SJSA1 (cell line): ENCODE measurements around the gene RARRES1. TPM values are rescaled to one million over a fixed set of nuclear protein-coding genes. Genes with fewer than 3 reads are reported as not detected.
"Not testable (repeated sequence)": the region's sequence is repeated elsewhere in the genome, so short reads cannot be mapped to it uniquely, and the experiment has no call there.

Experiments used
- DNase-seq, 2 experiments: peaks; one replicate each; pipeline ENCODE4 v3.0.0-alpha.2; 2015 to 2020; ENCODE audit warnings: low spot score in 2 of 2, low read depth in 1 of 2
- H3K27ac ChIP-seq: fragments of 250-450 bp; sonication (Bioruptor Pico); 2 replicates; pipeline ENCODE4 v1.5.1; 2020; ENCODE audit warnings: mild to moderate bottlenecking, moderate library complexity
- H3K27me3 ChIP-seq: fragments of 250-450 bp; sonication (Bioruptor Pico); replicated peaks from 2 replicates; pipeline ENCODE4 v1.5.1; 2020; ENCODE audit warnings: mild to moderate bottlenecking, moderate library complexity
- H3K36me3 ChIP-seq: fragments of 250-450 bp; sonication (Bioruptor Pico); 2 replicates; pipeline ENCODE4 v1.5.1; 2020; ENCODE audit warnings: mild to moderate bottlenecking
- H3K4me1 ChIP-seq: fragments of 250-450 bp; sonication (Bioruptor Pico); replicated peaks from 2 replicates; pipeline ENCODE4 v1.6.1; 2021; ENCODE audit warnings: mild to moderate bottlenecking
- H3K4me3 ChIP-seq: fragments of 250-450 bp; sonication (Bioruptor Pico); 2 replicates; pipeline ENCODE4 v1.5.1; 2020; ENCODE audit warnings: mild to moderate bottlenecking
- H3K9me3 ChIP-seq: fragments of 250-450 bp; sonication (Bioruptor Pico); replicated peaks from 2 replicates; pipeline ENCODE4 v1.5.1; 2020; ENCODE audit warnings: mild to moderate bottlenecking
- total RNA-seq: library from RNA; depleted of rRNA; stranded (reverse); fragments of >200 nt; shearing (Covaris generic); gene quantifications from 2 replicates; pipeline ENCODE4 v1.2.3, GENCODE V29; 2014

The RARRES1 gene
- total RNA-seq, 1 experiment from 2014 or later, result 4.9 TPM

DNA sequence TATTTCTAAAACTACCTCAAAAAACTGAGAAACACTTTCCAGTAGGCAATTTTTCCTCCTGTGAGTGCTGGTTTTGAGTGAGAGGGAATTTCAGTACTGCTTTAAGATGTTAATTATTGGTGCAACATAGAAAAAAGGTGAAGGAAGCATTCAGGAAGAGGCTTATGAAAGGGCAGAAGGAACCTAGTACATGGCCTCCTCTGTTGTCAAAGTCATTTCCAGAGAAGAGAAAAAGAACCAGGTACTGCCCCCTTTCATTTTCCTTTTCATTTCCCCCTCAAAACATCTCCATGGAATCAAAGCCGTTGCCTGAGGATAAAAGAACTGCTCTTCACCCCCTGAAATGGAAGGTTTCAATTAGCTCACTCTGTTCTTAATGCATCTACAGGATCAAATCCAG, 19.8 kb downstream of the RARRES1 start:
- Histone ChIP-seq H3K4me1 (peaks cover 62% of the 10 kb centered on the region), H3K27ac (peak overlapping the region; percentile 44), H3K27me3 (no peaks in the 10 kb centered on the region), H3K4me3 (no peak overlapping the region), H3K36me3 (peaks cover 34% of the 10 kb centered on the region), H3K9me3 (no peaks in the 10 kb centered on the region)
- no peak for DNase-seq

DNA sequence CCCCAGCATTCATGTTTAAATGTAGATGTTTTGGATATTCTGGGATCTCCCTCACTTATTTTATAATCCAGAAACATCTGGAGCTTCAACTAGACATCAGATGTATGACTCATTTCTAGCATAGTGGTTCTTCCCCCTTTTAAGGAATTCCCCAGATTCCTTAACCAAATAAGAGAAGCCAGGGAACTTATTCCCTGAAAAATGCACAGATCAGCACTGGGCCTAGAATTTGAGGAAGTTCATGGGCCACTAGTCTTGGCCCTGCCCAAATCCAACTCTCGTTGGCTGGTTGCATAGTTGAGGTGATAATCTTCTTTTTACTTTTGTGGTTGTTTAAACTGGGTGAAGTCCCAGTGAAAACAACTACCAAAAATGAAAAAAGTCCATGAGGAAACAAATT, 20.4 kb downstream of the RARRES1 start:
- peaks cover 57% of the 10 kb centered on the region for H3K4me1 ChIP-seq
- no peaks in the 10 kb centered on the region for H3K27me3 ChIP-seq
- peak in 1 of 2 experiments; percentile 70 for DNase-seq
- H3K36me3 ChIP-seq, result peaks cover 36% of the 10 kb centered on the region
- H3K4me3 ChIP-seq, result no peak overlapping the region
- H3K27ac ChIP-seq, result peak overlapping the region; percentile 44
- no peaks in the 10 kb centered on the region for H3K9me3 ChIP-seq

DNA sequence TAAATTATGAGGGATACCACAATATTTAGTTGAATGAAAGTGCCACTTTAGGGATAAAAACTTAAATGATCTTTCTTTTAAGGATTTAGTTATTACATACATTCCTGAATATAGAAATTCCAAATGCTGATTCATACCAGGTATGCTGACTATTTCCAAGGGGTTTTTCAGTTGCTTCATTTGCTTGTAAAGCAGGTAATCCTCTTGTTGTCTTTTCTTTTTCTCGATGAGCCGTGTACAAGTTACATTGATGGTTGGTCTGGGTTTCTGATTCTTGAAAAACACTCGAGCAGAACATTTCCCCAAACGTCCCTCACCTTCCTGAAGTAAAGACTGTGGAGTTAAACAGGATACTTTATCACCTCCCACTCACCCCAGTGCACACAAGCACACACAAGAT, 21.7 kb downstream of the RARRES1 start:
- no peaks in the 10 kb centered on the region for H3K27me3 ChIP-seq
- no peak overlapping the region for H3K4me3 ChIP-seq
- peaks cover 43% of the 10 kb centered on the region for H3K36me3 ChIP-seq
- peak overlapping the region; percentile 22; the same call in 1 of the 2 replicates for H3K27ac ChIP-seq
- H3K4me1 ChIP-seq, result peaks cover 50% of the 10 kb centered on the region
- no peak for DNase-seq
- H3K9me3 ChIP-seq, result no peaks in the 10 kb centered on the region

DNA sequence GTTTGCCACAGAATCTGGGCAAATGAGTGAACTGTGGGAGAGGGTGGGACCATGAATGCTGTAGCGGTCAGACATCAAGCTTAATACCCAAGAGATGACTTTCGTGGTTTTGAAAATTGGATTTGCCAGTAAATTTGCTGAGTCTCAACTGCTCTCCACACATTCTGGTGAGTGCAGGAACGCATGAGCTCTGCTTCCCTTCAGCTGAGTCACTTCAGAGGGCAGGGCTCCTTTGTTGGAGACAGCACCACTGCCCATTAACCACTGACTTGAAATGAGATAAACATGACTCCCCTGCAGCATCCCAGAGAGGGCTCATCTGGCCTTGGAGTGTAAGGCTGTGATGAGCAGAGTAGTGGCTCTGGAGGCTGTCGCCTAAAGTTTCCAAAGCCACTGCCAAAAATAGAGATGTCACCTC, 22.6 kb downstream of the RARRES1 start:
- H3K4me1 ChIP-seq, result peaks cover 50% of the 10 kb centered on the region
- no peaks in the 10 kb centered on the region for H3K9me3 ChIP-seq
- H3K27ac ChIP-seq, result peak overlapping the region; percentile 70
- H3K4me3 ChIP-seq, result no peak overlapping the region
- no peaks in the 10 kb centered on the region for H3K27me3 ChIP-seq
- peak; percentile 81 to 89 for DNase-seq
- H3K36me3 ChIP-seq, result peaks cover 46% of the 10 kb centered on the region

DNA sequence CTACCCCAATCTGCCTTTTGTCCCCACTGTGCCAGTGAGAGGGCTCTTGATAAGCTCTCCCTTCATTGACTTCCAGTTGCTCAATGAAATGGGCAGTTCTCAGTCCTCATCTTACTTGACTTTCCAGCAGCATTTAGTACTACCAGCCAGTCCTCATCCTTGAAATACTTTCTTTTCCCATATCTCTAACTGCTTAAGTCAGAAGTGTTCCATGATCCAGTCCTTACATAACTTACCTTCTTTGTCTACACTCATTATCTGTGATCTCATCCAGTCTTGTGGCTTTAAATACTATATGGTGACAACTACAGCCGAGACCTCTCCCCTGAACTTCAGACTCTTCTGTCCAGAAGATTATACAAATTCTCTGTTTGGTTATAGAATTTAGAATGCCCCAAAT, 28.7 kb downstream of the RARRES1 start:
- H3K27me3 ChIP-seq, result no peaks in the 10 kb centered on the region
- H3K27ac ChIP-seq, result peak overlapping the region; percentile 78
- no peaks in the 10 kb centered on the region for H3K9me3 ChIP-seq
- no peak overlapping the region for H3K4me3 ChIP-seq
- H3K4me1 ChIP-seq, result peaks cover 30% of the 10 kb centered on the region
- H3K36me3 ChIP-seq, result peaks cover 21% of the 10 kb centered on the region
- no peak for DNase-seq

DNA sequence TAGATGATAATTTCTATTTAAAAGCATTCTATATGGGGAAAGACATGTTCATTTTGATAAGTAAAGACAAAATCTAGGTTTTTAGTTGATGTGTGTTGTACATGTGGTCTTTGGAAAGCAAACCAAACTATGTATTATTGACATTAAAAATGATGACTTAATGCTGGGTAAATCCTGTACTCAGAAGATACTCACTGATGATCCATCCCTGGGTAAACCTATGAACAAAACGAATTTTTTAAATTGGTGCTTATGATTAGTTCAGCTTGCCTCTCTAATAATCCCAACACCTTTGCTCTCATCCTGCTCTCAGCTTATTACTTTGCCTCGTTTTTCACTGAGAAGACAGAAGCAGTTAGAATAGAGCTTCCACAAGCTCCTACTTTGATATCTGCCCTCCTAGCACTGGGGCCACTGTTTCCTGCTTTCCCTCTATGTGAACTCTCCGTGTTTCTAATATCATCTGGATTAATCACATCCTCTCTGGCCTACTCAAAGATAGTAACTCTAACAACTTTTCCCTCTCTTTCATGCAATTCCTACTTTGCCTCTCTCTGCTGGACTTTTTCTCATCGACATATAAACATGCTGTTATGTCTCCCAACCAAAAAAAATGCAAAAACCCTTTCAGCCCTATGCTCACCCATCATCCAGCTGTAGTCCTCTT, 29.3 kb downstream of the RARRES1 start:
- Histone ChIP-seq H3K27me3 (no peaks in the 10 kb centered on the region), H3K4me1 (peaks cover 30% of the 10 kb centered on the region), H3K36me3 (peaks cover 16% of the 10 kb centered on the region), H3K4me3 (no peak overlapping the region), H3K27ac (peak overlapping the region; percentile 78), H3K9me3 (no peaks in the 10 kb centered on the region)
- DNase-seq, result peak in 1 of 2 experiments; percentile 34

DNA sequence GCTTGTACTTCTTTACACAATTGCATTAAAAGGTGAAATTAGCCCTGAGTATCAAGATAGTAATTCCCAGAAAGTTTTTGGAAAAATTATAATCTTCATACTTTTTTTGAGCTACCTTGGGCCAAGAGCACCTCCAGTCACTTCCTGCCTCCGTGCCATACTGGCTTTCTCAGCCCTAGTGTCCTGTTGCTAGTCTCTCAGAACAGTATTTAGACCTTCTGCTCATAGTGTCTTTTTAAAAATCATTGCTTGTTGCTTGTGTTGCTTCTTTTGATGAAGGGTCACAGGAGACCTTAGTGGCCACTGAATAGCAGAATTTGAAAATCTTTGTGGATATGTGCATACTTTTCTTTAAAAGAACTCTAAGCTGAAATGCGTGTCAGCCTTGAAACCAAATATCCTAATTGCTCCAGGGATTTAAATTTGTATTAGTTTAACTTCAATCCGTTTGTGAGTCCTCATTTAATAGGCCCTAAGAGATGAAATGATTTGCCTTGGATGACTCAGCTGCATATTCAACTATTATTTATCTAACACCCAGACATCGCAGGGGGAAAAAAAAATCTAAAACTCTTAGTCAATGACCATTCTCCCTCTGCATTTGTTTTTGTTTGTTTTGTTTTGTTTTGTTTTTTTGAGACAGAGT, 30.7 kb downstream of the RARRES1 start:
- H3K36me3 ChIP-seq, result peaks cover 10% of the 10 kb centered on the region
- DNase-seq, result no peak
- no peaks in the 10 kb centered on the region for H3K9me3 ChIP-seq
- H3K27ac ChIP-seq, result 0 out of 2 replicates have a peak overlapping the region, but pooled peaks have one; percentile 7
- no peak overlapping the region for H3K4me3 ChIP-seq
- H3K27me3 ChIP-seq, result no peaks in the 10 kb centered on the region
- H3K4me1 ChIP-seq, result peaks cover 30% of the 10 kb centered on the region

DNA sequence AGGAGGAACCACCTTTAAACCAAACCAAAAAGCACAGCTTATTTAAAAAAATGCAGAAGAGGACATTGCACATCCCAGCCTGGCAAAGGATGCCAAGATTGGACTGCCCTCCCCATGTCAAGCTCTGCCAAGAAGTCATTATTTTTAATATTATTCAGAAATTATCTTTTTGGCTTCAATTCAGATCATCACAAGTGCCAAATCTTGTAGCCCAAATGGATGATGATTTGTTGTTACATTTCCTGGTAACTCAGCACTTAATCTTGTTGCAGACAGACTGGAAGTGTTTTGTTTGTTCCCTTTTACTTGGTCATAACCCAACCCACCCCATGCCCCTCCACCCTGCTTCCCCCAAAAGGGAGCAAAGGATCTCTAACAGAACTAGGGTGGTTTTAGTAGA, 31.7 kb downstream of the RARRES1 start:
- no peaks in the 10 kb centered on the region for H3K27me3 ChIP-seq
- no peaks in the 10 kb centered on the region for H3K9me3 ChIP-seq
- H3K4me3 ChIP-seq, result no peak overlapping the region
- H3K36me3 ChIP-seq, result peaks cover 3% of the 10 kb centered on the region
- no peak for DNase-seq
- H3K4me1 ChIP-seq, result peaks cover 30% of the 10 kb centered on the region
- H3K27ac ChIP-seq, result no peak overlapping the region

DNA sequence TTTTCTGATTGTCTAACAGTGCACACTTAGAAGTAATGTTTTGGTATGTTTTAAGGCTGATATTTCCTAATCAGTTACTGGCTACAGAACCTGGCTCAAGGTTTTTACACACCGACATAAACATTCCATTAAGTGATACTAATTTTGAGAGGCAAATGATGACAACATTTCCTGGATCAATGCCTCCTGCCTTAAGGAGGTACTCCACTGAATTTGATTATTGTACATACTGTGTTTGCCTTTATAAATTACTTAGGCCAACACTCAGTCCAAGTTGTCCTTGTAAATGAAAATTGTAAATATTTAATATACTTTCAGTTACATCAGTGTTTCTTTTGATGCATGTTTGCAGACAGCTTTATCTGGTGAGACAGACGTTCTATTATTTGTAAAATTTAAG, 35.6 kb downstream of the RARRES1 start:
- Histone ChIP-seq H3K9me3 (no peaks in the 10 kb centered on the region), H3K27ac (no peak overlapping the region), H3K4me3 (no peak overlapping the region), H3K36me3 (peaks cover 20% of the 10 kb centered on the region), H3K4me1 (peaks cover 6% of the 10 kb centered on the region), H3K27me3 (no peaks in the 10 kb centered on the region)
- no peak for DNase-seq

DNA sequence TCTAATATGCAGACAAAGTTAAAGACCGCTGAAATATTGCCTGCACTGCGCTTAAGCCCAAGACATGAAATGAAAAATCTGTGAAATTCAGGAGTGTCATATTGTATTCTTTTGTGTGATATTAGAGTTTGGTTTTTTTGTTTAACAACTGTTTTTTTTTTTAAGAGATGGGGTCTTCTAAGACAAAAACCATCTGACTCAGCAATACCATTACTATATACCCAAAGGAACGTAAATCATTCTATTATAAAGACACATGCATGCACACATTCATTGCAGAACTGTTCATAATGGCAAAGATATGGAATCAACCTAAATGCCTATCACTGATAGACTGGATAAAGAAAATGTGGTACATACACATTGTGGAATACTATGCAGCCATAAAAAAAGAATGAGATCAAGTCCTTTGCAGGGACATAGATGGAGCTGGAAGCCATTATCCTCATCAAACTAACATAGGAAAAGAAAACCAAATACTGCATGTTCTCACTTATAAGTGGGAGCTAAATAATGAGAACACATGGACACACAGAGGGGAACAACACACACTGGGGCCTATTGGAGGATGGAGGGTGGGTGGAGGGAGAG, 38.3 kb downstream of the RARRES1 start:
- H3K27me3 ChIP-seq, H3K9me3 ChIP-seq, H3K4me1 ChIP-seq, H3K4me3 ChIP-seq, H3K27ac ChIP-seq, DNase-seq: not testable (repeated sequence)
- H3K36me3 ChIP-seq, result peaks cover 31% of the 10 kb centered on the region

DNA sequence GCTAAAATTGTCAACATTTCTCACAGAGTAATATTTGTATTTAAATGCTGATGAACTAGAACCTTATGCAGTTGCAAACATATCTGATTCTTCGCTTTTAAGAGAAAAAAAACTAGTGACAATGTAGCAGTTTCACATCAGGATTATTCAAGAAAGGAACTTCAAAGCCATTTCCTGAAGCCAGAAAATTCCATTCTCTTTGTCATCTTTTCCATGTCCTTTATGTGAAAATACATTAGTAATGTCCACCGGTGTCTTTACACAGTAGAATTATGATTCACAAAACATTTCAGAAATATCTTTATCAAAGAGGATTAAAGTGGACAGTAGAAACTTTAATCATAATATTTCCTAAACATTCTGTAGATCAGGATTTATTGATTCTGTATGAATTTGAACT, 47.1 kb downstream of the RARRES1 start:
- no peak for DNase-seq
- Histone ChIP-seq H3K9me3 (no peaks in the 10 kb centered on the region), H3K27me3 (no peaks in the 10 kb centered on the region), H3K36me3 (peaks cover 25% of the 10 kb centered on the region), H3K4me3 (no peak overlapping the region), H3K27ac (peak overlapping the region; percentile 18), H3K4me1 (peaks cover 10% of the 10 kb centered on the region)

DNA sequence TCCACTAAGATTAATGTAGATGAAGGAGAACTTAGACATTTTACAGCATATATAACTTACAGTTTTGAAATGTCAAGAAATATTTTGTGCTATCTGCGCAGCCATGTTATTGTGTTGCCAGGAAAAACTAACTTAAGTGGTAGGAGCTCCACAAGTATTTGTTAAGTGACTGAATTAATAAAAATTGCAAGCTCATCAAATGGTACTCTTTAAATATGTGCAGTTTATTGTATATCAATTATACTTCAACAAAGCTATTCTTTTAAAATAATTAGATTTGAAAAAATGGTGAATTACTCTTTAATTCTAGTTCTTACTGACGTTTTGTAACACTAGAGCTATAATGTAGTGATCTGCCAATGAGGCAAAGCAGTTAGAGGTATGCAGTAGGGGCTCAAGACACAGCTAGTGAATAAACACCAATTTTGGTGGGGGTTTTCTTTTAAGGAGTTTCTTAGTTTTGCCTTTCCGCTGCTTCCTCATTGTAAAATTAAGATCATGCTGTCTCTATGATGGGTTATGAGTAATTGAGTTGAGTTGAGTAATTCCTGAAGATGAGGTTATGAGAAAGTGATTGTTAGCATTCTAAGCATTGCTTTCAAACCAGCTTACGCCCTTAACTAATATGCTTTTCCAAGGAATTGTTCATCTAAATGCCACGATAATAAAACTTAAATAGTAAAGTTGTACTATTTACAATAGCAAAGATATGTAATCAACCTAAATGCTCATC, 48.9 kb downstream of the RARRES1 start:
- no peak for DNase-seq
- Histone ChIP-seq H3K27me3 (no peaks in the 10 kb centered on the region), H3K9me3 (no peaks in the 10 kb centered on the region), H3K27ac (peak overlapping the region; percentile 22), H3K36me3 (peaks cover 30% of the 10 kb centered on the region), H3K4me1 (peaks cover 18% of the 10 kb centered on the region), H3K4me3 (no peak overlapping the region)

DNA sequence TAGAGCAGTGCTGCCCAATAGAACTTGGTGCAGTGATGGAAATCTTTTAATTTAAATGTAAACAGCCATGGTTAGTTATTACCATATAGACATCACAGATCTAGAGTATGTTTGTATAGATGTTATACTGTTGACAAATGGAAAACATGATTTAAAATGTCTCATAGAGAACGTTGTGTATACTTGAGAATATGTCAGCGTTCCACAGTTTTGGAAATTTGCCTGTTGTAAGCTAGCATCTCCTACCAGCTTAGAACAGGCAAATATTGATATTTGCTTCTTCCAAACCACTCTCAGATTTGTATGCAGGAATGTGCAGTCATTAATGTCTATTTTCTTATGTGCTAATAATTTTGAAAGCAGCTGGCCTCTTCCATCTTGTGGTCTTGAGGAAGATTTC, 51.4 kb downstream of the RARRES1 start:
- no peak overlapping the region for H3K27ac ChIP-seq
- H3K4me3 ChIP-seq, result no peak overlapping the region
- no peak for DNase-seq
- H3K36me3 ChIP-seq, result peaks cover 34% of the 10 kb centered on the region
- peaks cover 18% of the 10 kb centered on the region for H3K4me1 ChIP-seq
- H3K27me3 ChIP-seq, result no peaks in the 10 kb centered on the region
- H3K9me3 ChIP-seq, result no peaks in the 10 kb centered on the region

DNA sequence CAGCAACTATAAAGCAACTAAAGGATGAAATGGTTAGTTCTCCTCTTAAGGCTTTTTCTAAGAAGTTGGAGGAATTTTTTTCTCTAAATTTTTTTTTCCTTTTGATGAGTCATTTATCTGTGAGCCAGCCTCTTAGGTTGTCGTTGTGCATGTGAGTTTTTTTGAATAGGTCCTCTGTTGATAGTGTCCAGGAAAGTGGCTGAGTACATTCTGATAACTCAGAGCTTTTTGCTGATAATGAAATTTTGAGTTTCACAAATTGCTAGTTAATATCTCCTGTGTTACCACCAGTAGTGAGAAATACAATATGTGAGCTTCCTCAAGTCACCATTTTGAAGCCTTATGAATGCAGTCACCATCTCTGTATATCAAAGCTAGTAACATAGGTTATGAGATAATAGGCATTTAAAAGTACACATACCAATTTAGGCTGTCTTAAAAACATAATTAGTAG, 52.7 kb downstream of the RARRES1 start:
- Histone ChIP-seq H3K27me3 (no peaks in the 10 kb centered on the region), H3K4me1 (peaks cover 18% of the 10 kb centered on the region), H3K9me3 (no peaks in the 10 kb centered on the region), H3K4me3 (no peak overlapping the region), H3K27ac (no peak overlapping the region), H3K36me3 (peaks cover 28% of the 10 kb centered on the region)
- DNase-seq, result no peak
